AG04450 (cell line): Measurements from ENCODE around the gene SHC3. TPM values are rescaled to one million over a fixed set of nuclear protein-coding genes. Genes with fewer than 3 reads are reported as not detected.

Experiments
- CTCF ChIA-PET: fragments of 300-600, 350-600 bp; formaldehyde crosslinking; extraction: SDS; loops from one replicate; lab custom pipeline; 2022; ENCODE audit warnings: antibody characterized with exemption, inconsistent platforms; lab: Charles Lee
- POLR2A ChIA-PET: fragments of 350-600 bp; formaldehyde crosslinking; extraction: SDS; loops from one replicate; lab custom pipeline; 2021; ENCODE audit warnings: antibody characterized with exemption, inconsistent platforms; lab: Yijun Ruan, JAX
- DNase-seq: peaks from one replicate; pipeline ENCODE4 v3.0.0-alpha.2; 2011; ENCODE audit warnings: low read depth, low spot score
- H3K27ac ChIP-seq: one replicate; pipeline ENCODE4 v1.5.1; 2012; ENCODE audit warnings: low read depth, low read length, control low read depth
- H3K27me3 ChIP-seq: one replicate; pipeline ENCODE4 v1.6.0; 2012; ENCODE audit warnings: low read length; ENCODE audit not compliant: control insufficient read depth, insufficient read depth
- H3K4me3 ChIP-seq: 2 replicates; pipeline ENCODE4 v1.5.1; 2011; ENCODE audit warnings: mild to moderate bottlenecking, low read depth, low read length, control low read depth
- H3K9me3 ChIP-seq: 2 replicates; pipeline ENCODE4 v1.5.1; 2012; ENCODE audit warnings: low read length; ENCODE audit not compliant: control insufficient read depth, insufficient read depth
- polyA plus RNA-seq: library from polyadenylated mRNA; depleted of rRNA; stranded (reverse); fragments of >200 nt; gene quantifications from 2 replicates; pipeline ENCODE4 v1.2.3, GENCODE V29; 2011
- TF ChIP-seq, protein P1 (sequence below): IDR thresholded peaks from 2 replicates; pipeline ENCODE4 v1.5.1; 2011; ENCODE audit warnings: low read depth, low read length, control low read depth, inconsistent platforms

Gene SHC3
- polyA plus RNA-seq, 1 experiment = 4.3 TPM

DNA sequence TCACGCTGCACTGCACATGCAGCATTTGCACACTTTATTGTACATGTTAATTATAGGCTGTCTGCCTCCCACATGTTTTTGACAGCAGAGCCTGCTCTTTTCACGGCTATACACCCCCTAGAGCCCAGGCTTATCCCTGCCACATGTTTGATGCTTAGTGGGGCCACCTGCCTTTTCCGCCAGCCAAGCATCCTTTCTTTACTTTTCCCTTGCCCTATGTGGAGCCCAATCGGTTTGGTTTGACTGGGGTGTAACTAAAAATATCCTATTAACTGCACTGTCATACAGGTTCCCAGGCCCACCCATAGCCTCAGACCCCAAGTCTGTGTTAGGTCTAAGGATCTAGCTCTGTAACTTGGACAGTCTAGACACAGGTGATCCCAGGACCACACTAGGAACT is 206.2 kb downstream of the SHC3 start:
- ChIA-PET POLR2A (no interaction called here), CTCF (no interaction called here)
- DNase-seq = no peak
- H3K4me3 ChIP-seq = no peak overlapping the region
- H3K27ac ChIP-seq = no peak overlapping the region
- peaks cover 19% of the 10 kb centered on the region for H3K9me3 ChIP-seq
- TF ChIP-seq, protein P1, sequence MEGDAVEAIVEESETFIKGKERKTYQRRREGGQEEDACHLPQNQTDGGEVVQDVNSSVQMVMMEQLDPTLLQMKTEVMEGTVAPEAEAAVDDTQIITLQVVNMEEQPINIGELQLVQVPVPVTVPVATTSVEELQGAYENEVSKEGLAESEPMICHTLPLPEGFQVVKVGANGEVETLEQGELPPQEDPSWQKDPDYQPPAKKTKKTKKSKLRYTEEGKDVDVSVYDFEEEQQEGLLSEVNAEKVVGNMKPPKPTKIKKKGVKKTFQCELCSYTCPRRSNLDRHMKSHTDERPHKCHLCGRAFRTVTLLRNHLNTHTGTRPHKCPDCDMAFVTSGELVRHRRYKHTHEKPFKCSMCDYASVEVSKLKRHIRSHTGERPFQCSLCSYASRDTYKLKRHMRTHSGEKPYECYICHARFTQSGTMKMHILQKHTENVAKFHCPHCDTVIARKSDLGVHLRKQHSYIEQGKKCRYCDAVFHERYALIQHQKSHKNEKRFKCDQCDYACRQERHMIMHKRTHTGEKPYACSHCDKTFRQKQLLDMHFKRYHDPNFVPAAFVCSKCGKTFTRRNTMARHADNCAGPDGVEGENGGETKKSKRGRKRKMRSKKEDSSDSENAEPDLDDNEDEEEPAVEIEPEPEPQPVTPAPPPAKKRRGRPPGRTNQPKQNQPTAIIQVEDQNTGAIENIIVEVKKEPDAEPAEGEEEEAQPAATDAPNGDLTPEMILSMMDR = no peak
- peaks cover 8% of the 10 kb centered on the region for H3K27me3 ChIP-seq

DNA sequence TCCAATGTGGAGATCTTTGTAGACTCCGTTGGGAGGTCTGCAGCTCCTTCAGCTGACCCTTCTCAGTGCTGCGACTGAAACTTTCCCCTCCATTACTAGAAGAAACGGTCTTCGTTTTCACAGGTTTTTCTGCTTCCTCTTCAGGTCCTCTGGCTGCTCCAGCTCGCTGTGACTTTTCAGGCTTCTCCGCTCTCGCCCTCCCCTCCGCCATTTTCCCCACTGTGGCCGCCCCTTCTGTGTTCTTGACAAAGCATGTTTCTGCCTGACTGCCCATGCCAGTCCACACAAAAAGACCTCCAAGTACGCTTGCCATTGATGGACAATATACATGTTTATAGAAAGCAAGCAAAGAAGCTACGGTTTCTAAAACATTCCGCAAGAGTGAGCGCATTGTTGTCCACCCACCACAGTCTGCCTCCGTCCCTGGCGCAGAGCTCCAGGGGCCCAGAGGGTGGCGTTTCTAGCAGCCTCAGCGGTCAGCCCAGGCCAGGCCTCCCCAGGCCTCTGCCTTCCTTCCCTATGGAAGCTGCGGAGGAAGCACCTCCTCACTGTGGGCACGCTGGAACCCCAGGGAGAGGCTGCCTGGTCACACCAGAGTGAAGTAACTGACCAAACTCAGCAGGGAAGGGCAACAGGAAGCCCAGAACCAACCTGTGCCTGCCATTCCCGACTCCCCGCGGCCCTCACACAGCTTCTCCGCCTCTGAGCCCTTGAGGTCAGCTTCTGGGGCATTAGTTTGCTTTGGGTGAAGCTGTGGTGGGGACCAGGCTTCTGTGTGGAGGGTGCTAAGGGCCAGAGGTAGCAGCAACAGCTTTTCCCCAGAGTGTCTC is 207.3 kb downstream of the SHC3 start:
- no peak overlapping the region for H3K27ac ChIP-seq
- no peak for DNase-seq
- TF ChIP-seq, protein P1 = no peak
- H3K4me3 ChIP-seq = no peak overlapping the region
- H3K27me3 ChIP-seq = peaks cover 11% of the 10 kb centered on the region
- H3K9me3 ChIP-seq = peaks cover 19% of the 10 kb centered on the region
- ChIA-PET CTCF (no interaction called here), POLR2A (interaction anchor here (0.6 kb wide), 1 partner anchor 423 kb away, joined by 4 read pairs; no protein-coding TSS in a partner anchor)

DNA sequence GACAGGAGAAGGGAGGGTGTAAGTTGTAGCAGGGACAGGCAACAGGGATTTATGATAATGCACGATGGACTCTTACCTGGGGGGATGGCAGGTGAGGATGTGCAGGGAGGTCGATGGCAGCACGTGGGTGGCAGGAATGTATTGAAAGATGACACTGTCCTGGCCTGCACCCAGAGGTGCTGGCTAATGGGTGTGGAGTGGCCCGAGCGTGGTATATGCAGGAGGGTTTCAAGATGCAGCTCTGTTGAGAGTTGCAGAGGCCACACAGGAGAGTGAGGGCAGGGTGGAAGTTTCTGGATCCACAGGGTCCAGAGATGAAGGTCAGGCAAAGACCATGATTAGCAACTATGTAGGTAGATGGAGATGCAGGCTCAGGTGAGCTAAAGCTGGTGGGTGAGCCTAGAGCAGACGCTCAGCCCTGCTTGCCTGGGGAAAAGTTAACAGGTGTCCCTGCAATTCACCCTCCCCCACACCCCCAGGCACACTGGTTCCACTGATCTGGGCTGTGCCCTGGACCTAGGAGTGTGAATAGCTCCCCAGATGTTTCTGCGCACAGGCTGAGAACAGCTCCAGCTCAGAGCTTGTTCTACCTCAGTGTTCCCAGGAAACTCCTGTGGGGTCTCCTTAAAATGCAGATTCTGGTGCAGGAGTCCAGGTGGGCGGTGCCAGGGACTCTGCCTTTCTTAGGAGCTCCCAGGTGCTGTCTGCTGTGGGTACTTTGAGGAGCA is 208.8 kb downstream of the SHC3 start:
- POLR2A ChIA-PET = no interaction called here
- TF ChIP-seq, protein P1 = no peak
- peaks cover 11% of the 10 kb centered on the region for H3K27me3 ChIP-seq
- H3K4me3 ChIP-seq = no peak overlapping the region
- H3K27ac ChIP-seq = no peak overlapping the region
- H3K9me3 ChIP-seq = peaks cover 19% of the 10 kb centered on the region
- CTCF ChIA-PET = no interaction called here
- DNase-seq = no peak

DNA sequence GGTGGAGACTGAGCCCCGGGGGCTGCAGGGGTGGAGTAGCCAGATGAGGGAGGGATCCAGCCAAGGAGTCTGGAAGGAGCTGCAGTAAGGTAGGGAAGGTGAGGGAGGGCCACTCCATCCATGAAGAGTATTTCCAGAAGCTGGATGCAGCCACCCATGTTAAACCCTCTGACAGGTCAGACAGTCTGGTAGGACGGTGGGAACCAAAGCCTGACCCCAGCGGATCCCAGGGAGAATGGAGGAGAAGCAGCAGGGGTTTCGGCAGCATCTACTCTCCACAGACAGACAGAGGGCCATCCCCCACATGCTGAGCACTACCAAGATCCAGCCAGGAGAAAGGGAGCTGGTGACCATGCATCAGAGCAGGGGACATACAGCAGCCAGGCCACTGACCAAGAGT is 209.8 kb downstream of the SHC3 start:
- ChIA-PET CTCF (no interaction called here), POLR2A (no interaction called here)
- TF ChIP-seq, protein P1 = no peak

More for the DNA sequence above, 209.8 kb downstream of the SHC3 start:
- H3K27ac ChIP-seq = no peak overlapping the region
- no peak overlapping the region for H3K4me3 ChIP-seq
- H3K27me3 ChIP-seq = peaks cover 11% of the 10 kb centered on the region
- H3K9me3 ChIP-seq = peaks cover 19% of the 10 kb centered on the region
- DNase-seq = no peak
